Activated CD8-positive, alpha-beta T cell treated with anti-CD3 and anti-CD28 coated beads, Interleukin-2, amount 10 ng/mL, durations not matched to agents 7 days and 5 days (primary cell): ENCODE results near the gene RPL36AL. TPM values are rescaled to one million over a fixed set of nuclear protein-coding genes. Genes with fewer than 3 reads are reported as not detected.
A peak's percentile ranks its signal among the peaks of the same experiment; 100 is the strongest.
"Not testable (repeated sequence)": the region's sequence is repeated elsewhere in the genome, so short reads cannot be mapped to it uniquely, and the experiment has no call there.

Experiments used
- ATAC-seq: fragments of 150-1000 bp; cut with Tn5 transposase; one replicate; pipeline ENCODE4 v1.10.0; 2021; ENCODE audit warnings: moderate library complexity
- CTCF ChIA-PET: fragments of 350-600 bp; sonication (Branson Sonifier 250); formaldehyde crosslinking; loops from one replicate; lab custom pipeline; 2021; ENCODE audit warnings: antibody characterized with exemption; lab: Charles Lee
- POLR2A ChIA-PET: fragments of 350-600 bp; sonication (Branson Sonifier 250); formaldehyde crosslinking; loops from one replicate; lab custom pipeline; 2021; ENCODE audit warnings: antibody characterized with exemption; lab: Charles Lee
- DNase-seq: peaks from one replicate; pipeline ENCODE4 v3.0.0-alpha.2; 2020
- H3K27ac Mint-ChIP-seq: one replicate; pipeline ENCODE4 v1.8.0; 2021; ENCODE audit warnings: mild to moderate bottlenecking, mixed read lengths
- H3K27me3 Mint-ChIP-seq: one replicate; pipeline ENCODE4 v1.8.0; 2021; ENCODE audit warnings: low read depth, mixed read lengths
- H3K36me3 Mint-ChIP-seq: one replicate; pipeline ENCODE4 v1.8.0; 2021; ENCODE audit warnings: low read depth, mixed read lengths
- H3K4me1 Mint-ChIP-seq: one replicate; pipeline ENCODE4 v1.8.0; 2021; ENCODE audit warnings: low read depth, mixed read lengths
- H3K4me3 Mint-ChIP-seq: one replicate; pipeline ENCODE4 v1.8.0; 2021; ENCODE audit warnings: mild to moderate bottlenecking, mixed read lengths
- H3K9me3 Mint-ChIP-seq: one replicate; pipeline ENCODE4 v1.8.0; 2022; ENCODE audit warnings: mixed read lengths; ENCODE audit not compliant: insufficient read depth
- total RNA-seq, 2 experiments: library from RNA; stranded (reverse); gene quantifications; one replicate each; pipeline ENCODE4 v1.2.3, GENCODE V29; 2021

The RPL36AL gene
- total RNA-seq, 2 experiments from 2014 or later, result 229 to 241 TPM

- H3K4me3 Mint-ChIP-seq, result peak within 1 kb of the TSS; percentile 86
- POLR2A ChIA-PET, result interaction anchor here (0.6 to 2.9 kb wide), 19 partner anchors 13 to 677 kb away, joined by 3 to 66 read pairs (median 3); partner anchors contain the start of genes DMAC2L, KLHDC1, KLHDC2 and L2HGDH
- peaks cover 38% of the 10 kb centered on the region for H3K36me3 Mint-ChIP-seq
- H3K27me3 Mint-ChIP-seq, result no peaks in the 10 kb centered on the region
- H3K4me1 Mint-ChIP-seq, result peaks cover 47% of the 10 kb centered on the region
- ATAC-seq (peak; percentile 48), DNase-seq (peak; percentile 73)
- peak within 1 kb of the TSS; percentile 97 for H3K27ac Mint-ChIP-seq
- CTCF ChIA-PET, result interaction anchor here (0.8 to 5.0 kb wide), 27 partner anchors 8 to 257 kb away, joined by 3 to 118 read pairs (median 5); partner anchors contain the start of genes KLHDC1, KLHDC2, MGAT2 and NEMF
- H3K9me3 Mint-ChIP-seq, result no peaks in the 10 kb centered on the region
Observed at GRCh38 chr14:49634547-49635334, 14.3 kb upstream of the RPL36AL start, which contains the start of gene DNAAF2. TSS of gene DNAAF2 (minus strand) at chr14:49635244. CDS start at chr14:49635149, 95 bp downstream.

GRCh38 chr14:49633640-49634546, 13.5 kb upstream of the RPL36AL start:
- ChIA-PET POLR2A (interaction anchor here (0.6 to 2.9 kb wide), 19 partner anchors 12 to 729 kb away, joined by 3 to 66 read pairs (median 3); partner anchors contain the start of genes DMAC2L, KLHDC1, KLHDC2 and L2HGDH), CTCF (interaction anchor here (0.5 to 5.0 kb wide), 40 partner anchors 9 to 1090 kb away, joined by 3 to 118 read pairs (median 4); partner anchors contain the start of genes KLHDC1, KLHDC2, MGAT2 and NEMF)
- no peaks in the 10 kb centered on the region for H3K27me3 Mint-ChIP-seq
- peak overlapping the region; percentile 97 for H3K27ac Mint-ChIP-seq
- H3K4me1 Mint-ChIP-seq, result peaks cover 49% of the 10 kb centered on the region
- peak overlapping the region; percentile 86 for H3K4me3 Mint-ChIP-seq
- H3K9me3 Mint-ChIP-seq, result no peaks in the 10 kb centered on the region
- H3K36me3 Mint-ChIP-seq, result peaks cover 32% of the 10 kb centered on the region
- DNase-seq (peak; percentile 96), ATAC-seq (peak; percentile 82)

GRCh38 chr14:49623941-49624839, 3.8 kb upstream of the RPL36AL start:
- Mint-ChIP-seq H3K36me3 (peaks cover 61% of the 10 kb centered on the region), H3K27ac (peak overlapping the region; percentile 69), H3K27me3 (no peaks in the 10 kb centered on the region), H3K4me3 (peak overlapping the region; percentile 93), H3K9me3 (no peaks in the 10 kb centered on the region), H3K4me1 (peaks cover 51% of the 10 kb centered on the region)
- ChIA-PET CTCF (interaction anchor here (0.7 to 6.7 kb wide), 6 partner anchors 9 to 238 kb away, joined by 3 to 118 read pairs (median 4); partner anchors contain the start of genes DNAAF2, LRR1, NEMF and RPS29), POLR2A (interaction anchor here (0.6 to 5.5 kb wide), 7 partner anchors 10 to 144 kb away, joined by 3 to 66 read pairs (median 3); partner anchors contain the start of genes DNAAF2, KLHDC2, LRR1 and RPS29)
- ATAC-seq, result no peak
- no peak for DNase-seq

- Mint-ChIP-seq H3K27me3 (no peaks in the 10 kb centered on the region), H3K4me1 (peaks cover 52% of the 10 kb centered on the region), H3K27ac (peak overlapping the region; percentile 69), H3K36me3 (peaks cover 67% of the 10 kb centered on the region), H3K9me3 (no peaks in the 10 kb centered on the region), H3K4me3 (peak overlapping the region; percentile 93)
- ATAC-seq (no peak), DNase-seq (no peak)
- CTCF ChIA-PET, result interaction anchor here (1.0 to 6.7 kb wide), 5 partner anchors 10 to 229 kb away, joined by 3 to 118 read pairs (median 5); partner anchors contain the start of genes DNAAF2, LRR1 and NEMF
- POLR2A ChIA-PET, result interaction anchor here (0.8 to 5.5 kb wide), 6 partner anchors 9 to 145 kb away, joined by 3 to 66 read pairs (median 3); partner anchors contain the start of genes DNAAF2, KLHDC2, LRR1 and RPS29
Observed at GRCh38 chr14:49623387-49623786, 3.0 kb upstream of the RPL36AL start.

- peaks cover 57% of the 10 kb centered on the region for H3K4me1 Mint-ChIP-seq
- no peak for ATAC-seq
- ChIA-PET POLR2A (interaction anchor here (1.0 to 5.5 kb wide), 7 partner anchors 9 to 440 kb away, joined by 3 to 73 read pairs (median 37); partner anchors contain the start of genes DNAAF2, KLHDC2, LRR1 and RPS29), CTCF (interaction anchor here (1.6 to 6.7 kb wide), 4 partner anchors 11 to 230 kb away, joined by 3 to 118 read pairs (median 9); partner anchors contain the start of genes DNAAF2, LRR1 and NEMF)
- DNase-seq, result no peak
- peaks cover 74% of the 10 kb centered on the region for H3K36me3 Mint-ChIP-seq
- H3K9me3 Mint-ChIP-seq, result no peaks in the 10 kb centered on the region
- H3K27me3 Mint-ChIP-seq, result no peaks in the 10 kb centered on the region
- H3K4me3 Mint-ChIP-seq, result peak overlapping the region; percentile 93
- peak overlapping the region; percentile 96 for H3K27ac Mint-ChIP-seq
Observed at GRCh38 chr14:49622022-49622607, 1.7 kb upstream of the RPL36AL start.

GRCh38 chr14:49621114-49621881, 872 bp upstream of the RPL36AL start:
- Mint-ChIP-seq H3K4me3 (peak overlapping the region; percentile 93), H3K36me3 (peaks cover 75% of the 10 kb centered on the region), H3K27ac (peak overlapping the region; percentile 96), H3K27me3 (no peaks in the 10 kb centered on the region), H3K4me1 (peaks cover 56% of the 10 kb centered on the region), H3K9me3 (no peaks in the 10 kb centered on the region)
- ATAC-seq (no peak), DNase-seq (peak; percentile 75)
- ChIA-PET POLR2A (interaction anchor here (0.6 to 5.5 kb wide), 17 partner anchors 10 to 441 kb away, joined by 3 to 73 read pairs (median 8); partner anchors contain the start of genes DNAAF2, KLHDC2, LRR1 and NEMF), CTCF (interaction anchor here (0.6 to 6.7 kb wide), 16 partner anchors 9 to 380 kb away, joined by 3 to 118 read pairs (median 4); partner anchors contain the start of genes DNAAF2, KLHDC2, LRR1 and NEMF)

GRCh38 chr14:49619730-49620129, 696 bp downstream of the RPL36AL start:
- CTCF ChIA-PET, result interaction anchor here (0.9 to 6.7 kb wide), 17 partner anchors 8 to 243 kb away, joined by 3 to 118 read pairs (median 5); partner anchors contain the start of genes DNAAF2, KLHDC1, LRR1 and NEMF
- DNase-seq (no peak), ATAC-seq (no peak)
- peak overlapping the region; percentile 96 for H3K27ac Mint-ChIP-seq
- no peaks in the 10 kb centered on the region for H3K27me3 Mint-ChIP-seq
- no peaks in the 10 kb centered on the region for H3K9me3 Mint-ChIP-seq
- POLR2A ChIA-PET, result interaction anchor here (0.7 to 5.5 kb wide), 17 partner anchors 9 to 923 kb away, joined by 3 to 73 read pairs (median 8); partner anchors contain the start of genes DMAC2L, DNAAF2, KLHDC2 and L2HGDH
- H3K36me3 Mint-ChIP-seq, result peaks cover 71% of the 10 kb centered on the region
- peaks cover 54% of the 10 kb centered on the region for H3K4me1 Mint-ChIP-seq
- H3K4me3 Mint-ChIP-seq, result peak overlapping the region; percentile 93

GRCh38 chr14:49619273-49619672, 1.2 kb downstream of the RPL36AL start:
- Mint-ChIP-seq H3K27ac (peak overlapping the region; percentile 96), H3K36me3 (peaks cover 70% of the 10 kb centered on the region), H3K4me3 (peak overlapping the region; percentile 93), H3K4me1 (peaks cover 52% of the 10 kb centered on the region)
- ChIA-PET CTCF (interaction anchor here (1.3 to 2.3 kb wide), 3 partner anchors 32 to 74 kb away, joined by 3 to 17 read pairs (median 5); partner anchors contain the start of genes KLHDC1 and RPS29), POLR2A (interaction anchor here (1.7 to 5.5 kb wide), 6 partner anchors 12 to 149 kb away, joined by 8 to 73 read pairs (median 52); partner anchors contain the start of genes DNAAF2, KLHDC2, LRR1 and RPS29)
- not testable (repeated sequence) for H3K27me3 Mint-ChIP-seq, DNase-seq, H3K9me3 Mint-ChIP-seq, ATAC-seq
